Transverse colon (tissue), 4 donors: Measurements from ENCODE around the gene DTX3.

Experiments used
- EP300 ChIP-seq: sonication (generic); formaldehyde crosslinking; IDR thresholded peaks from one replicate; pipeline ENCODE4 v1.6.1; 2017; ENCODE audit warnings: antibody characterized with exemption, low read depth
- POLR2A ChIP-seq: fragments of 450-650 bp; IDR thresholded peaks from one replicate; pipeline ENCODE4 v1.6.1; 2016; ENCODE audit warnings: antibody characterized with exemption, mild to moderate bottlenecking, moderate library complexity
- POLR2AphosphoS5 ChIP-seq, 3 donors: sonication (generic); formaldehyde crosslinking; IDR thresholded peaks; one replicate each; pipeline ENCODE4 v1.6.1; 2016; ENCODE audit warnings: antibody characterized with exemption in 3 of 3
- TF ChIP-seq, protein P1 (sequence below), 5 experiments: fragments of 200-600 bp in 3 of 5; fragments of 450-650 bp in 2 of 5; sonication (generic) in 3 of 5; IDR thresholded peaks; 1 replicate in 2 of 5; 2 replicates in 3 of 5; pipeline ENCODE4 v1.5.1; 2016 to 2017; ENCODE audit warnings: antibody characterized with exemption in 5 of 5, inconsistent platforms in 3 of 5, mild to moderate bottlenecking in 2 of 5, moderate library complexity in 1 of 5

DNA sequence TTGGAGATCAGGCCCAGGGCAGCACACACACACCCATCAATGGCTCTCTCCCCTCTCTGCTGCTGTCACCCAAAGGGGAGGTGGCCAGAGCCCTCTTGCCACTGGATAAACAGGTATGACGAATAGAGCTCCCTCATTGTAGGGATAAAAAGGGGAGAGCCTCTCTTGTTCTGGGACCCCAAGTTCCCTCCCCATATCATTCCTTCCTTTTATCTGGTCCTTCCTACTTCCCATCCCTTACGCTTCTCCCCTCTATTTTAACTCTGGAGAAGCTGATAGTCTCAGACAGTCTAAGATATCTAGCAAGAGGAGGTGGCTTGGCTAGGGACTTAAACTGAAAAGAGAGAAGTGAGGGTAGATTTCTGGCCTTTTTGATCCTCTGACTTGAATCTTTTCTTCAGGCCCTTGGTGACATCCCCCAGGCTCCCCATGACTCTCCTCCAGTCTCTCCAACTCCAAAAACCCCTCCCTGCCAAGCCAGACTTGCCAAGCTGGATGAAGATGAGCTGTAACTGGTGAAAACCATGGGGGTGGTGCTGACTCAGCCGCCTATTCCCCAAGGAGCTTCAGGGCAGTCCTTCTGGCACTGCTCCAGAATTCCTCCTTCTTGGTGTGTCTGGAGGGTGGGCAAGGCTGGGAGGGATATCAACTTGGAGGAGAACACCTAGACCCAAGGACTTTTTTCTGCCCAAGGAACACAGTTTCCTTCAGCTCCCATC is 11.9 kb downstream of the DTX3 start:
- TF ChIP-seq, protein P1, sequence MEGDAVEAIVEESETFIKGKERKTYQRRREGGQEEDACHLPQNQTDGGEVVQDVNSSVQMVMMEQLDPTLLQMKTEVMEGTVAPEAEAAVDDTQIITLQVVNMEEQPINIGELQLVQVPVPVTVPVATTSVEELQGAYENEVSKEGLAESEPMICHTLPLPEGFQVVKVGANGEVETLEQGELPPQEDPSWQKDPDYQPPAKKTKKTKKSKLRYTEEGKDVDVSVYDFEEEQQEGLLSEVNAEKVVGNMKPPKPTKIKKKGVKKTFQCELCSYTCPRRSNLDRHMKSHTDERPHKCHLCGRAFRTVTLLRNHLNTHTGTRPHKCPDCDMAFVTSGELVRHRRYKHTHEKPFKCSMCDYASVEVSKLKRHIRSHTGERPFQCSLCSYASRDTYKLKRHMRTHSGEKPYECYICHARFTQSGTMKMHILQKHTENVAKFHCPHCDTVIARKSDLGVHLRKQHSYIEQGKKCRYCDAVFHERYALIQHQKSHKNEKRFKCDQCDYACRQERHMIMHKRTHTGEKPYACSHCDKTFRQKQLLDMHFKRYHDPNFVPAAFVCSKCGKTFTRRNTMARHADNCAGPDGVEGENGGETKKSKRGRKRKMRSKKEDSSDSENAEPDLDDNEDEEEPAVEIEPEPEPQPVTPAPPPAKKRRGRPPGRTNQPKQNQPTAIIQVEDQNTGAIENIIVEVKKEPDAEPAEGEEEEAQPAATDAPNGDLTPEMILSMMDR (IDR thresholded peaks at IDR 0.05): no peak
- no peak for TF ChIP-seq EP300
- TF ChIP-seq POLR2A: no peak
- TF ChIP-seq POLR2AphosphoS5 (IDR thresholded peaks at IDR 0.05): no peak
